Stimulated activated CD8-positive, alpha-beta memory T cell treated with anti-CD3 and anti-CD28 coated beads, Interleukin-12 subunit alpha, Interleukin-12 subunit beta, amount 100 ng/mL, for 24 hours (primary cell): ENCODE data around the gene PRR23B.
"Not testable (repeated sequence)": the region's sequence is repeated elsewhere in the genome, so short reads cannot be mapped to it uniquely, and the experiment has no call there.

Experiments
- DNase-seq: peaks from one replicate; pipeline ENCODE4 v3.0.0-alpha.2; 2020; ENCODE audit errors: extremely low read depth

PRR23B gene

GRCh38 chr3:139020868-139021234 is at the start of gene PRR23B:
TSS of gene PRR23B (minus strand) at chr3:139020926. CDS start at chr3:139020661, 265 bp downstream.
- DNase-seq: no peak

DNA sequence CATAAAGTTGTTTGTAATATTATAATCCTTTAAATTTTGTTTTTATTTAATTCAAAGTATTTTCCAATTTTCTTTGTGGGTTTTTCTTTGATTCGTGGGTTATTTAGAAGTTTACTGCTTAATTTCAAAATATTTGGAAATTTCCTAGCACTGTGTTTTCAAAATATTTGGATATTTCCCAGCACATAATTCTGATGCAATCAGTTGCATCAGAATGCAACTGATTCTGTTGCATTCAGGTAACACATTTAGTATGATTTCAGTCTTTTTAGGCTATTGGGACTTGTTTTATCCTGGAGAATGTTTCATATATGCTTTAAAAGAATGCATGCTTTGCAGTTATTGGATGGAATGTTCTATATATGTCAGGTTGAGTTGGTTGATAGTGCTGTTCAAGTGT is 42.2 kb upstream of the PRR23B start:
- DNase-seq: no peak

- no peak for DNase-seq
These were observed 32.3 kb upstream of the PRR23B start for GRCh38 chr3:139052802-139053600.

DNA sequence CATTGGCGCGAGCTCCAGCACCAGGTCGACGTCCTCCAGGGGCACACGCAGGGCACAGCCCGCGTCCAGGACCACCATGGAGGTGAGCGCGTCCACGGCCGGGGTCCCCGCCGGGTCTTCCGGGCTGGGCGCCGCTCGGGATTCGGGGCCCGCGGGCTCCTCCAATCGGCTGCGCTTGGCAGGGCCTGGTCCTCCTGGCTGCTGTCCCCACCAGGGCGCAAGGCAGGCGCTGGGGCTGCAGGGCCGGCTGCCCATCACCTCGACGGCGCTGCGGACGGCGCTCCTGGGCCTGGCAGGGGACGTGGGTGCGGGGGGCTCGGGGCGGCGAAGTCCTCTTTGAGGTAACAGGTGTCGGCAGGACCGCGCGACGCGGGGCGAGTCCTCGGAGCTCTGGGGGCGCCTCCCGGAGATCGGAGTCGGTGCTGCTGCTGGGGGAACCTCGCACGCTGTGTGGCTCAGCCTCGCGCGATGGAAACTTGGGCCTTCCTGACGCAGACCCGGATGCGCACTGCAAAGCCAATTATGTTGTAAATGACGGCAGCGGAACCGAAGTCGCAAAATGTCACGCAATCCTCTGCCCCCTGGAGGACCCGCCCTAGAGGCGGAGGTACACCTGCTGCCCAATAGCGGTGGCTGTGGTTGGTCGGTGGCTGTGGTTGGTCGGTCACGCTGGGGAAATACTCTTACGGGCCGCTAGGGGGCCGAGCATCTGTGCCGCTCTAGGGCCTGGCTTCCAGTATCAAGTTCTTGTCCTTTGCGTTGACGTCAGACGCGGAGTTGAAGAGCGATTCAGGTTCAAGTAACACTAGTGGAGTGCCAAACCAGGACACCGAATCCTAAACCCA is 23.9 kb upstream of the PRR23B start, which contains the start of gene PRR23C:
TSS of gene PRR23C (minus strand) at position 527 of the 845 bp plus-strand sequence. CDS start at position 255, 272 bp downstream.
- DNase-seq: no peak

GRCh38 chr3:139043554-139044365 is 23.0 kb upstream of the PRR23B start:
- DNase-seq: no peak

GRCh38 chr3:139037478-139037877 is 16.8 kb upstream of the PRR23B start:
- no peak for DNase-seq

DNA sequence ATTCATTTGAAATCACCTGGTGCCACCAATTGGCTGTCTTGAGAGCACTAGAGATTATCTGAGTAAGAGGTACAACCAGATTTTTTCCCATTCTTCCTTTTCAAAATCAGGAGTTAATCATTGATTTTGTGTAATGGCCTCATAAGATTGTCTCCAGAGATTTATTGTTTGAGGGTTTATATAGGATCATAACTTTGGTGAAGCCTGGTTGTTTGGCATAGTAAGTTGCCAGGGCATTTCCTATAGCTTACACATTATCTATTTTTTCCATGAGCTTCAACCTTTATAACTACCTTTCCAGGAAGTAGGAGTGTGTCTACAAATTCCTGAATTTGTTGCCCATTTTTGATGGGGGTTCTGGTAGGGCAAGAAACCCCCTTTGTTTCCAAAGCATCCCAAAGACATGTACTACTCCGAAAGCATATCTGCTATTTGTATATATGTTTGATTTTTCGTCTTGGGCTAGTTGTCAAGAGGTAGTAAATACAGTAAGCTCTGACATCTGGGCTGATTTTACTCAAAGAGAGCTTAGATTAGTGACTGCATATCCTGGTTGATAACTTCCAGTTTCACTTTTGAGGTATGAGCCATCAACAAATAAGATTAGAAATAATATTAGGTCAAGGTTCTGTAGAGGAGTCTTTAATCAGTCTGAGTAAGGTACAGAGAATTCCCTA is 11.7 kb upstream of the PRR23B start:
- DNase-seq: no peak

DNA sequence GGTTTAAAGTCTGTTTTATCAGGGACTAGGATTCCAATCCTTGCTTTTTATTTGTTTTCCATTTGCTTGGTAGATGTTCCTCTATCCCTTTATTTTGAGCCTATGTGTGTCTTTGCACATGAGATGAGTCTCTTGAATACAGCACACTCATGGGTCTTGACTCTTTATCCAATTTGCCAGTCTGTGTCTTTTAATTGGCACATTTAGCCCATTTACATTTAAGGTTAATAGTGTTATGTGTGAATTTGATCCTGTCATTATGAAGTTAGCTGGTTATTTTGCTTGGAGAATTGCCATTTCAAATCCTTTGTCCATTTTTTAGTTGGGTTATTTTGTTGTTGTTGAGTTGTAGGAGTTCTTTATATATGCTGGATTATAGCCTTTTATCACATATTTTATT is 9.8 kb upstream of the PRR23B start:
- not testable (repeated sequence) for DNase-seq

GRCh38 chr3:139024968-139025367 is 4.2 kb upstream of the PRR23B start:
- no peak for DNase-seq

- DNase-seq: no peak
These were observed 474 bp downstream of the PRR23B start for GRCh38 chr3:139020036-139020867.

DNA sequence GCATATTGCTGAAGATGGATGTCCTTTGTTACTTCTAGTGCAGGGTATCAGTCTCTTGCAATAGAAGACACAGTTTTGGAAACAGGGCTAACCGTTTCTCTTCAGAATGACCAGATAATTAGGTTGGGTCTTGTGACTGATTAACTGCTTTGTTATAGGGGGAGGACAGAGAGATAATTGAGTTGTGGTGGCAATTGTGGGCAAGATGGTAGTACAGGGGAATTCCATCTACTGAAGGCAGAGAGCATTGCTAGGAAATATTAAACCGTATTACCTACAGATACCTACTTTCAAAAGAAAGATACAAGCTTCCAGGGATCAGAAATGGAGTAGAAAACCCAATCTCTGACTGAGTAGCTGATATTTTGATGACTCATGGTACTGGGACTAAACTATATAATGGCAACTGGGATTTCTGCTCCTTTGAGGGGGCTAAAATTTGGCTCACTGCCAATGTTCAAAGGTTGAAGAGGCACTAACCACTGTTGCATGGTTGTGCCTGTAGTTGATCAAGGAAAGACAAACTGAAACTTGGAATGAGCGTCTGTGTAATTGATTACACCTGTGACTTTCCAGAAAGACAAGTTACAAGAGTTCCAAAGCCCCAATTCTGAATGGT is 4.2 kb downstream of the PRR23B start:
- no peak for DNase-seq

- DNase-seq: no peak
These were observed 14.5 kb downstream of the PRR23B start, which contains the start of gene PRR23A for GRCh38 chr3:139006051-139006716. TSS of gene PRR23A (minus strand) at chr3:139006268. CDS start at chr3:139006268, 0 bp downstream.

DNA sequence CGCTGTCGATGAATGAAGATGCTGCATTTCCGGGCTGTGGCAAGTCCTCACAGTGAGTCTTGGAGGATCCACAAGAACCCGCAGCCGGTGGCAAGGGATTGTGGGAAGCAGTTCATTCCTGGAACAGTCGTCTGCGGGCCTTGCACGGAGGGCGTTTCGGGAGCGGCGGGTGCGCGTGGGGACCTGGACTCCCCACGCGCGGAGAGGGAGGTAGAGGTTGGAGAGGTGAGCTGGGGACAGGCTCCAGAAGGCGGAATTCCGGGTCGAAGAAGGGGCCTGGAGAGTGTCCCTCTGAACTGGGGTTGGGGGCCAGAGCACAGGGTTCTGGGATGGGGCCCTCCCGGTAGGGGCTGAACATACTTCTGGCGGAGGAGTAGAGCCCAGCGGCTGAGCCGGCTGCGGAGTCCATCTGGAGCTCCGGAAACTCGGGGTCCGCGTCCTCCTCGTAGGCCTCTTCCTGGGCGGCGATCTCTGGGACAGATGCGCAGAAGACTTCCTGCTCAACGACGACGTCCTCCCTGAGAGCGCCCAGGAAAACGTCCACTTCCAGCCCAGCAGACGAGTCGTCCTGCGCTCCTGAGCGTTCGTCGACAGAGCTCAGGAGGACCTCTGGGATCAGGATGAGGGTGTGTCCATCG is 15.3 kb downstream of the PRR23B start:
- DNase-seq: no peak

GRCh38 chr3:138995706-138996105 is 25.0 kb downstream of the PRR23B start:
- DNase-seq: no peak

GRCh38 chr3:138987181-138987580 is 33.5 kb downstream of the PRR23B start:
- no peak for DNase-seq

DNA sequence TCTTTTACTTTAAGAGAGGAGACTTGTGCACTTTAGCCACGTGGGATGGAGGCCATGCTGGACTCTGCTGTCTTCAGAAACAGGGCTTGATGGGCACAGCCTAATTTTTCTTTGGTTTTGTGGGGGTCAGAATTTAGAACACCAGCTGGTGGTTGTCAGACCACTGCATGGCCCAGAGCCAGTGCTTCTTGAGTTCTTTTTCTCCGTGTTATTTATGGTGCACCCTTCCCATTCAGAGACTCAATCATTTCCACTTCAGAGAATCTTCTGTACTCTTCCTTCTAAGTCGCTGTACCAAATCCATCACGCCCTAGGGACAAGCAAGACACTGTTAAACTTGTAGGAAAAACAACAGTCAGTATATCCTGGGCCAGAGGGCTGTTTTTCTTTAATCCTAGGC is 34.8 kb downstream of the PRR23B start:
- no peak for DNase-seq

DNA sequence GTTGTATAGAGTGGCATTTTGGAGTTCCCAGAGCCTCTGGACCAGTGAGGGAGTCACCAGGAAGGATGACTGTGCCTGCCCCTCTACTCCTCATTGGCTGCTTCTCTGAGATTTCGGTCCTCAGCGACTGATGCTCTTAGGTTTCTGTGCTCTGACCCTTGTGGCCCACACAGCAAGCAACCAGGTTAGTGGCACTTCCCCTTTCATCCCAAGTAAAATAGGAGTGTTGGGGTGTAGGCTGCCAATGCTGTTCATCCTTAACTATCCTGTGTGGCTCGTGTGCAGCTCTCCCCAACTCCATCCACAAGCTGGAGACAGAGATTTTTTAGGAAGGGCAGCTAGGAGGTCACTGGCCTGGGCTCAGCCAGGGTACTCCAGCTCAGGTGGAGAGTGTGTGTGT is 35.9 kb downstream of the PRR23B start:
- DNase-seq: no peak

- no peak for DNase-seq
These were observed 44.7 kb downstream of the PRR23B start for GRCh38 chr3:138976047-138976446.

DNA sequence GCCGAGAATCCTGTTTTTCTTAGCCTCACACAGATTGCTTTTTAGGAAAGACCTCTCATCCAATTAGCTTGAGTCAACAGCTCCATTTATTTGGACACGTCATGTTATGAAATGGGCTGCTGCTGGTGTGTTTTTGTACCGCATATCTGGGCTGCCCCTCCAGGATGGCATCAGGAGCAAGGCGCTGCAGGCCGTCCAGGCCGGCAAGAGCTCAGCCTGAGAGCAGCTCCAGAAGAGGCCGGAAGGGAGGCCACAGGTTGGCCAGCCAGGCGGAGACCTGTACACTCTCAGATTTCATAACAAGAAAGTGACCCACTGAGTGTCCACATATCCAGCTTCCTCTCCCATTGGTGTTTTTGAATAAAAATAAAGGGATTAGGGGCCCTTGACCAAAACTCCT is 45.4 kb downstream of the PRR23B start:
- no peak for DNase-seq
